ENCODE measurements around the gene TAF5L.

DNA sequence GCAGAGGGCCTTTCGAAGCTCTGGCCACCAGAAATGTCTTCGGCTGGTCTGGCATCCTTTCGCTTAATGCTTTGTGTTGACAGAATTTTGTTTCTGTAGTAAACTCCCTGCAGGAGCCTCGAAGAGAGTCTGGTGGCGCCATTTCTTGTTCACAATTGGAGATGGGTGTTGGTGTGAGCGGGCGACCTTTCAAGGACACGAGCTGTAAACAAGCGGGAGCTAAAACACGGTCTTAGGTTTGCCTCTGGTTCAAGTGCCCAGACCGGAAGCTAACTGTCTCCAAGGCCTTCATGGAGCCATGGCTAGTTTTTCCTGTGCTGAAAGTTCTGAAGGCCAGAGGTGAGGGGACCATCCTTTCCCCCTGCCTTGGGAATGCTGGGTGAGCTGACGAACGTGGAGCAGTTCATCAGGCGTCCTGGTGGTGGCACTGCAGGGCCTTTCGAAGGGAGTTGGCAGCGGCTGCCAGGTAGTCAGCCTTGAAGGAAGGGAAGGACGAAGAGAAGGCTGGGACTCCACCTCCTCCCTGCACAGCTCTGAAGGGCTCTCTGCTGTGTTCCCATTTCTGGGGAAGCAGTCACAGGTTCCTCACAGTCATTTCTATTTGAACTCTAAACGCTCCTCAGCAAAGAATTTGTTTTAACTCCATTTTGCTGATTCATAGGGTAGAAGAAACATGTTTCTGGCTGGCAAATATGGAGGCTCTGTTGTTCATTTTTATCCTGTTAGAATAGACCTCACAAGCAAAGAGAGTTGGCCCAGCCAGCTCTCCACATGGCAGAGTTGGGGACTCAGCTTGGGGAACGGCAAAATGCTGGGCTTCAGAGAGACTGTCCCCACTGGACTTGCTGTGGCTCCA lies 35.3 kb upstream of the TAF5L start:
- TF ChIP-seq POLR2A (IDR thresholded peaks at IDR 0.05; ENCODE audit: low read depth, low read length), result no peak
- no peak for TF ChIP-seq CREB1 (IDR thresholded peaks at IDR 0.05; ENCODE audit: low read depth)
- no peak for TF ChIP-seq TAF1 (IDR thresholded peaks at IDR 0.05; ENCODE audit: borderline replicate concordance, low read depth, low read length)
- no peak for TF ChIP-seq GABPA (IDR thresholded peaks at IDR 0.05; ENCODE audit: low read depth)
- TF ChIP-seq, protein P1, sequence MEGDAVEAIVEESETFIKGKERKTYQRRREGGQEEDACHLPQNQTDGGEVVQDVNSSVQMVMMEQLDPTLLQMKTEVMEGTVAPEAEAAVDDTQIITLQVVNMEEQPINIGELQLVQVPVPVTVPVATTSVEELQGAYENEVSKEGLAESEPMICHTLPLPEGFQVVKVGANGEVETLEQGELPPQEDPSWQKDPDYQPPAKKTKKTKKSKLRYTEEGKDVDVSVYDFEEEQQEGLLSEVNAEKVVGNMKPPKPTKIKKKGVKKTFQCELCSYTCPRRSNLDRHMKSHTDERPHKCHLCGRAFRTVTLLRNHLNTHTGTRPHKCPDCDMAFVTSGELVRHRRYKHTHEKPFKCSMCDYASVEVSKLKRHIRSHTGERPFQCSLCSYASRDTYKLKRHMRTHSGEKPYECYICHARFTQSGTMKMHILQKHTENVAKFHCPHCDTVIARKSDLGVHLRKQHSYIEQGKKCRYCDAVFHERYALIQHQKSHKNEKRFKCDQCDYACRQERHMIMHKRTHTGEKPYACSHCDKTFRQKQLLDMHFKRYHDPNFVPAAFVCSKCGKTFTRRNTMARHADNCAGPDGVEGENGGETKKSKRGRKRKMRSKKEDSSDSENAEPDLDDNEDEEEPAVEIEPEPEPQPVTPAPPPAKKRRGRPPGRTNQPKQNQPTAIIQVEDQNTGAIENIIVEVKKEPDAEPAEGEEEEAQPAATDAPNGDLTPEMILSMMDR (IDR thresholded peaks at IDR 0.05 in 2 of 3, conservative IDR thresholded peaks at IDR 0.05 in 1 of 3; ENCODE audit: control insufficient read depth in 2 of 3, extremely low read depth in 1 of 3, insufficient read depth in 1 of 3, low read depth in 3 of 3, low read length in 3 of 3), result peak; percentile 93 to 95 (median 93)
- TF ChIP-seq ASH2L (IDR thresholded peaks at IDR 0.05; ENCODE audit: borderline replicate concordance, low read depth), result no peak
- TF ChIP-seq SIX5 (IDR thresholded peaks at IDR 0.05; ENCODE audit: low read depth, low read length, severe bottlenecking), result no peak
- TF ChIP-seq RAD51 (IDR thresholded peaks at IDR 0.05), result no peak
- no peak for TF ChIP-seq DPF2 (IDR thresholded peaks at IDR 0.05)
- TF ChIP-seq MTA3 (IDR thresholded peaks at IDR 0.05; ENCODE audit: borderline replicate concordance, low read length), result no peak

Measured in GM12878 (cell line).